A673 (cell line): Measurements from ENCODE around the gene ABHD1. TPM values are rescaled to one million over a fixed set of nuclear protein-coding genes. Genes with fewer than 3 reads are reported as not detected.

Source experiments
- BruUV-seq: library from RNA; stranded (reverse); fragments of 400-500 nt; replicated peaks from 2 replicates; lab custom pipeline; 2021; lab: Mats Ljungman, UMichigan
- CTCF ChIA-PET: fragments of 300-600 bp; sonication (Branson Sonifier 250); formaldehyde crosslinking; loops from one replicate; lab custom pipeline; 2022; ENCODE audit warnings: antibody characterized with exemption; lab: Charles Lee
- POLR2A ChIA-PET: fragments of 300-600 bp; sonication (Branson Sonifier 250); formaldehyde crosslinking; loops from one replicate; lab custom pipeline; 2022; ENCODE audit warnings: antibody characterized with exemption; ENCODE audit not compliant: low non-redundant PET; lab: Charles Lee
- DNase-seq: peaks from one replicate; pipeline ENCODE4 v3.0.0-alpha.2; 2015; ENCODE audit warnings: low spot score
- H3K27ac ChIP-seq: fragments of 200-600 bp; sonication (generic); 2 replicates; pipeline ENCODE4 v1.5.1; 2016; ENCODE audit warnings: mixed run types, low read depth, mild to moderate bottlenecking, mixed read lengths, antibody characterized with exemption, low read length; ENCODE audit not compliant: poor library complexity, severe bottlenecking
- H3K27me3 ChIP-seq: fragments of 200-600 bp; sonication (generic); replicated peaks from 2 replicates; pipeline ENCODE4 v1.6.1; 2017; ENCODE audit warnings: mixed run types, low read depth, mild to moderate bottlenecking, mixed read lengths, antibody characterized with exemption, low read length; ENCODE audit not compliant: insufficient read depth, poor library complexity
- H3K36me3 ChIP-seq: fragments of 200-600 bp; sonication (generic); 2 replicates; pipeline ENCODE4 v1.6.1; 2016; ENCODE audit warnings: mixed run types, mild to moderate bottlenecking, mixed read lengths, antibody characterized with exemption, low read length; ENCODE audit not compliant: insufficient read depth, poor library complexity, severe bottlenecking
- H3K4me1 ChIP-seq: fragments of 200-600 bp; sonication (generic); 2 replicates; pipeline ENCODE4 v1.6.1; 2017; ENCODE audit warnings: mixed run types, mild to moderate bottlenecking, mixed read lengths, antibody characterized with exemption, low read length; ENCODE audit not compliant: insufficient read depth, poor library complexity, severe bottlenecking
- H3K4me3 ChIP-seq: fragments of 200-600 bp; sonication (generic); 2 replicates; pipeline ENCODE4 v1.5.1; 2016; ENCODE audit warnings: low read depth, mixed run types, mild to moderate bottlenecking, mixed read lengths, low read length; ENCODE audit not compliant: poor library complexity, severe bottlenecking
- H3K9me3 ChIP-seq: fragments of 200-600 bp; sonication (generic); 2 replicates; pipeline ENCODE4 v1.6.1; 2016; ENCODE audit warnings: mixed run types, low read depth, mild to moderate bottlenecking, mixed read lengths, antibody characterized with exemption, low read length; ENCODE audit not compliant: poor library complexity, severe bottlenecking
- EZH2 ChIP-seq: fragments of 200-600 bp; sonication (generic); IDR thresholded peaks from 2 replicates; pipeline ENCODE4 v1.6.1; 2017; ENCODE audit warnings: borderline replicate concordance, low read depth, mild to moderate bottlenecking, mixed read lengths, antibody characterized with exemption, low read length; ENCODE audit not compliant: poor library complexity, severe bottlenecking
- intact Hi-C: fragments of 100-400 bp; cut with micrococcal nuclease; formaldehyde crosslinking; loops from one replicate; pipeline ENCODE4 v1.10.0; 2022; ENCODE audit not compliant: unreplicated experiment
- total RNA-seq: library from RNA; stranded (reverse); gene quantifications from 2 replicates; pipeline ENCODE4 v1.2.3, GENCODE V29; 2021
- TF ChIP-seq, protein P1 (sequence below): fragments of 300-800, 200-600 bp; sonication (generic); conservative IDR thresholded peaks from 2 replicates; pipeline ENCODE4 v1.5.1; 2017; ENCODE audit warnings: low read depth, mild to moderate bottlenecking, antibody characterized with exemption, low read length, moderate library complexity, mixed read lengths

ABHD1 gene
- total RNA-seq, 1 experiment from 2014 or later, result not detected

DNA sequence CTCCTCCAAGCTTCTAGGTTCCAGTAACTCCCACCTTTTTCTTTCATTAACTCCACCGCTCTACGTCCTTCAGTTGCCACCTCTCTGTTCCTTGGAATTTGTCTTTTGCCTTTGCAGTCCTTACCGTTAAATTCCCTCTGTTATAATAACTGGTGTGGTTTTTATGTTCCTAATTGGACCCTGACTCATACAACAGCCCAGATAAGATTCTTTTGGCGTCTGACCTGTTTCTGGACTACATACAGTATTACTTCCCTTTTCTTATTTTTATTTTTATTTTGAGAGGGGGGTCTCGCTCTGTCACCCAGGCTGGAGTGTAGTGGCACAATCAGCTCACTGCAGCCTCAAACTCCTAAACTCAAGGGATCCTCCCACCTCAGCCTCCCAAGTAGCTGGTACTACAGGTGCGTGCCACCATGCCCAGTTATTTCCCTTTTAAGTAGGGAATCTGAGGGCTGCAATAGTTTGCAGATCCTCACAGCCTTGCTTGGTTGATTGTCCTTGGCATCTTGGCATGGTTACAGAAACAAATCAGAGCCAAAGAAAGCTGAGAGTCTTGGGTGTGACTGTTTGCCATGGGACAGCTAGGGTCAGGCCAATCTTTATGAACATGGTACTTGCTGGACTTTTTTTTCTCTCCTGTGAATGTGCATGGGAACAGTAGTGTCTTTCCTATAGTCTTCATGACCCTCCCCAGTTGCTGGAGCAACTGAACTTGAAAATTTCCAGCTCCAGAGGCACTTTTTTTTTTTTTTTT, 47.1 kb downstream of the ABHD1 start:
- H3K4me1 ChIP-seq, result no peaks in the 10 kb centered on the region
- TF ChIP-seq, protein P1, sequence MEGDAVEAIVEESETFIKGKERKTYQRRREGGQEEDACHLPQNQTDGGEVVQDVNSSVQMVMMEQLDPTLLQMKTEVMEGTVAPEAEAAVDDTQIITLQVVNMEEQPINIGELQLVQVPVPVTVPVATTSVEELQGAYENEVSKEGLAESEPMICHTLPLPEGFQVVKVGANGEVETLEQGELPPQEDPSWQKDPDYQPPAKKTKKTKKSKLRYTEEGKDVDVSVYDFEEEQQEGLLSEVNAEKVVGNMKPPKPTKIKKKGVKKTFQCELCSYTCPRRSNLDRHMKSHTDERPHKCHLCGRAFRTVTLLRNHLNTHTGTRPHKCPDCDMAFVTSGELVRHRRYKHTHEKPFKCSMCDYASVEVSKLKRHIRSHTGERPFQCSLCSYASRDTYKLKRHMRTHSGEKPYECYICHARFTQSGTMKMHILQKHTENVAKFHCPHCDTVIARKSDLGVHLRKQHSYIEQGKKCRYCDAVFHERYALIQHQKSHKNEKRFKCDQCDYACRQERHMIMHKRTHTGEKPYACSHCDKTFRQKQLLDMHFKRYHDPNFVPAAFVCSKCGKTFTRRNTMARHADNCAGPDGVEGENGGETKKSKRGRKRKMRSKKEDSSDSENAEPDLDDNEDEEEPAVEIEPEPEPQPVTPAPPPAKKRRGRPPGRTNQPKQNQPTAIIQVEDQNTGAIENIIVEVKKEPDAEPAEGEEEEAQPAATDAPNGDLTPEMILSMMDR, result no peak
- TF ChIP-seq EZH2, result no peak
- H3K9me3 ChIP-seq, result no peaks in the 10 kb centered on the region
- DNase-seq, result no peak
- ChIA-PET CTCF (interaction anchor here (0.6 to 1.3 kb wide), 5 partner anchors 14 to 21 kb away, joined by 3 to 6 read pairs (median 4); no protein-coding TSS in a partner anchor), POLR2A (no interaction called here)
- H3K4me3 ChIP-seq, result no peak overlapping the region
- intact Hi-C loops, result no loop called here
- no peak overlapping the region for H3K27ac ChIP-seq
- no peaks in the 10 kb centered on the region for H3K36me3 ChIP-seq
- H3K27me3 ChIP-seq, result no peaks in the 10 kb centered on the region
- no TSS peak for BruUV-seq

DNA sequence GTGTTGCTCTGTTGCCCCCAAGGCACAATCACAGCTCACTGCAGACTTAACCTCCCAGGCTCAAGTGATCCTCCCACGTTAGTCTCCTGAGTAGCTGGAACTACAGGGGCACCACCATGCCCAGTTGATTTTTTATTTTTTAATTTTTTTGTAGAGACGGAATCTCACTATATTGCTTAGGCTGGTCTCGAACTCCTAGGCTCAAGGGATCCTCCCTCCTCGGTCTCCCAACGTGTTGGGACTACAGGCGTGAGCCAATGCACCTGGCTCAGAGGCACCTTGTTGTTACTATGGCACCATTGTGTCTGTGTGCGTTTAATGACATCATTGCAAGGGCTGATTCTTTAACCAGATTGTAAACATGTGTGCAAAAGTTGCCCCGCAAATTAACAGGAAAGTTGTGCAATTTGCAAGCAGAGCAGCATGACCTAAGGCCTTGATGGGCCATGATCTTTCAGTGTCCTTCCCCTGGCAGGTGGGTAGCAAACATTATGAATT, 47.8 kb downstream of the ABHD1 start:
- Histone ChIP-seq H3K4me3 (no peak overlapping the region), H3K4me1 (no peaks in the 10 kb centered on the region), H3K27ac (no peak overlapping the region), H3K27me3 (no peaks in the 10 kb centered on the region), H3K9me3 (no peaks in the 10 kb centered on the region), H3K36me3 (no peaks in the 10 kb centered on the region)
- DNase-seq, result no peak
- ChIA-PET POLR2A (no interaction called here), CTCF (interaction anchor here (0.6 kb wide), 1 partner anchor 13 kb away, joined by 3 read pairs; no protein-coding TSS in a partner anchor)
- BruUV-seq, result no TSS peak
- intact Hi-C loops, result no loop called here
- TF ChIP-seq, protein P1, result no peak
- TF ChIP-seq EZH2, result no peak

GRCh38 chr2:27174638-27175037, 51.0 kb downstream of the ABHD1 start:
- Histone ChIP-seq H3K27ac (no peak overlapping the region), H3K9me3 (no peaks in the 10 kb centered on the region), H3K27me3 (no peaks in the 10 kb centered on the region), H3K4me3 (no peak overlapping the region), H3K36me3 (no peaks in the 10 kb centered on the region), H3K4me1 (no peaks in the 10 kb centered on the region)
- BruUV-seq, result no TSS peak
- TF ChIP-seq EZH2, result no peak
- TF ChIP-seq, protein P1, result no peak
- CTCF ChIA-PET, result no interaction called here
- intact Hi-C loops, result no loop called here
- no peak for DNase-seq
- POLR2A ChIA-PET, result no interaction called here
